NB4 (cell line): ENCODE data around the gene HIRA.

ENCODE experiments used
- CTCF ChIP-seq: IDR thresholded peaks from one replicate; pipeline ENCODE4 v1.5.1; 2012; ENCODE audit warnings: low read depth, low read length
- MYC ChIP-seq: IDR thresholded peaks from 2 replicates; pipeline ENCODE4 v1.6.1; 2011; ENCODE audit warnings: low read depth, low read length
- POLR2A ChIP-seq: IDR thresholded peaks from 2 replicates; pipeline ENCODE4 v1.6.1; 2011; ENCODE audit warnings: mild to moderate bottlenecking; ENCODE audit not compliant: insufficient read length; ENCODE audit errors: extremely low read depth

GRCh38 chr22:19303785-19304184 is 127.7 kb downstream of the HIRA start:
- TF ChIP-seq CTCF (no peak), POLR2A (no peak), MYC (no peak)
